ENCODE results near the gene YIPF2. TPM values are rescaled to one million over a fixed set of nuclear protein-coding genes. Genes with fewer than 3 reads are reported as not detected.

Gene YIPF2
- total RNA-seq, 1 donor from 2014 or later = 28.8 TPM

DNA sequence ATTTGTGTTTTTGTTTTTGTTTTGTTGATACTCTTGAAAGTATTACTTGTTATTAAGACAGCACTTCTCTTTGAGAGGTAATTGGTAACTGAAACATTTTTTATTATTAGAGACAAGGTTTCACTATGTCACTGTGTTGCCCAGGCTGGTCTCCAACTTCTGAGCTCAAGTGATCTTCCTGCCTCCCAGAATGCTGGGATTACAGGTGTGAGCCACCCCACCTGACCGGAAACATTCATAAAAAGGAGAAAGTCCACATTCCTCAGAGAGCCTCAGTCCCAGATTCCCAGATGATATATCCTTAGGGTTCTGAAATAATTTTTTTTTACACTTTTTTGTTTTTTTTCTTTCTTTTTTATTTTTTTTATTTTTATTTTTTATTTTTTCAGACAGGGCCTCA lies 54.4 kb downstream of the YIPF2 start:
- Mint-ChIP-seq H3K27ac (no peak overlapping the region), H3K9me3 (no peaks in the 10 kb centered on the region), H3K4me3 (peak overlapping the region; percentile 63), H3K4me1 (ENCODE audit: low read depth) (peaks cover 52% of the 10 kb centered on the region), H3K27me3 (ENCODE audit: insufficient read depth) (no peaks in the 10 kb centered on the region), H3K36me3 (ENCODE audit: low read depth) (peaks cover 7% of the 10 kb centered on the region)
- intact Hi-C loops (cut with micrococcal nuclease) = no loop called here
- no peak for DNase-seq (ENCODE audit: low spot score)

DNA sequence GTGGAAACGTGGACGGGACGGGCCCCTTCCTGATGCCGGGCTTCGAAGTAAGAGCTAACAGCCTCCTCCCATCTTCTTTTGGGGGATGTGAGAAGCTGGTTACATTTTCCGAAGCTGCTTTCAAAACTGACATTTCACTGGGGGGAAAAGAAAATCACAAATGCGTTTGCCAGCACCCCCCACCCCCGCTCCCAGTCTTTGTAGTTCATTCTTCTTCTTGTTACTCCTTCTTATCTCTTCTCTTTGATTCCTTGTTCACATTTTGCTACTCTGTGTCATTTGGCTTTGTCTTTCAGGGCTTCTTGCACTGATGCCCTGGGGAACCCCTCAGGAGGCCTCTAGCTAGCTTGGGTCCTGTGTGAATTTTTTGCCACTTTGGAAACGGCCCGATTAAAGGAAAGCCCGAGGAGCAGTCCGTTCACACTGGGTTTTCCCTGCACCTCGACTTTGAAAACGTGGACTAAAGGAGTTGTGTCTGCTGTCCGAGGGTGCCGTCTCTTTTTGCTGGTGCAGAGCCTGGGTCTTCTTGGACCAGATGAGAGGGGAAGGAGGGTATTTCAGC lies 55.8 kb downstream of the YIPF2 start:
- DNase-seq (ENCODE audit: low spot score) = no peak
- intact Hi-C loops (cut with micrococcal nuclease) = no loop called here
- Mint-ChIP-seq H3K9me3 (no peaks in the 10 kb centered on the region), H3K4me1 (ENCODE audit: low read depth) (peaks cover 48% of the 10 kb centered on the region), H3K36me3 (ENCODE audit: low read depth) (peaks cover 10% of the 10 kb centered on the region), H3K27ac (peak overlapping the region; percentile 91), H3K4me3 (peak overlapping the region; percentile 88), H3K27me3 (ENCODE audit: insufficient read depth) (no peaks in the 10 kb centered on the region)

Other genes starting within 250 kb of the YIPF2 start
- gene QTRT1, start 227.2 kb downstream of the YIPF2 start, total RNA-seq = 93.7 and 101 TPM in 2 replicates
- gene DNM2, start 210.6 kb downstream of the YIPF2 start, total RNA-seq = 236 and 240 TPM in 2 replicates
- gene TMED1, start 92.4 kb downstream of the YIPF2 start, total RNA-seq = 19.8 and 21.0 TPM in 2 replicates
- 4.0 and 5.6 TPM in 2 replicates for gene C19orf38, start 80.2 kb downstream of the YIPF2 start, total RNA-seq
- gene CARM1, start 57.1 kb downstream of the YIPF2 start, total RNA-seq = 85.9 and 88.0 TPM in 2 replicates
- 22.6 and 22.7 TPM in 2 replicates for gene TIMM29, start 172 bp upstream of the YIPF2 start, total RNA-seq
- 177 and 178 TPM in 2 replicates for gene SMARCA4, start 32.4 kb upstream of the YIPF2 start, total RNA-seq
- 115 and 117 TPM in 2 replicates for gene LDLR, start 160.8 kb upstream of the YIPF2 start, total RNA-seq
- gene SPC24, start 227.1 kb upstream of the YIPF2 start, total RNA-seq = 30.3 and 30.4 TPM in 2 replicates